Endothelial cell of umbilical vein (primary cell): Measurements from ENCODE around the gene CELA1. TPM values are rescaled to one million over a fixed set of nuclear protein-coding genes. Genes with fewer than 3 reads are reported as not detected.

Source experiments
- BruUV-seq: library from RNA; stranded (reverse); fragments of 400-500 nt; replicated peaks from 2 replicates; lab custom pipeline; 2021; lab: Mats Ljungman, UMichigan
- CTCF ChIA-PET: fragments of 300-600, 350-600 bp; sonication (Branson Sonifier 250); formaldehyde crosslinking; loops from one replicate; lab custom pipeline; 2021; ENCODE audit warnings: antibody characterized with exemption, inconsistent platforms; lab: Charles Lee
- POLR2A ChIA-PET: fragments of 300-600, 350-600 bp; sonication (Branson Sonifier 250); formaldehyde crosslinking; loops from one replicate; lab custom pipeline; 2021; ENCODE audit warnings: antibody characterized with exemption, inconsistent platforms; lab: Charles Lee
- DNase-seq: peaks from one replicate; pipeline ENCODE4 v3.0.0-alpha.2; 2011; ENCODE audit warnings: low read depth, low spot score
- FAIRE-seq: peaks from 2 replicates; lab custom pipeline; 2011; peaks lifted over from hg19 to GRCh38; lab: Jason Lieb, UNC
- H2AFZ ChIP-seq: 2 replicates; pipeline ENCODE4 v1.6.0; 2012; ENCODE audit warnings: low read depth, low read length, control low read depth, inconsistent platforms
- H3K27ac ChIP-seq: 2 replicates; pipeline ENCODE4 v1.5.1; 2011; ENCODE audit warnings: low read depth, mild to moderate bottlenecking, control low read depth, low read length, moderate library complexity; ENCODE audit not compliant: insufficient read depth
- H3K27me3 ChIP-seq, 2 experiments: 2 replicates each; pipeline versions ENCODE4 v1.6.0 to v1.6.1; 2011; ENCODE audit warnings: low read length in 2 of 2, mixed read lengths in 1 of 2; ENCODE audit not compliant: control insufficient read depth in 2 of 2, insufficient read depth in 2 of 2
- H3K36me3 ChIP-seq, 2 experiments: 2 replicates in 1 of 2; 3 replicates in 1 of 2; pipeline ENCODE4 v1.5.1; 2011; ENCODE audit warnings: low read length in 2 of 2, mild to moderate bottlenecking in 1 of 2, moderate library complexity in 1 of 2; ENCODE audit not compliant: control insufficient read depth in 2 of 2, insufficient read depth in 2 of 2; ENCODE audit errors: extremely low read depth in 1 of 2
- H3K4me1 ChIP-seq: 3 replicates; pipeline ENCODE4 v1.5.1; 2011; ENCODE audit warnings: mild to moderate bottlenecking, low read length; ENCODE audit not compliant: control insufficient read depth, insufficient read depth; ENCODE audit errors: extremely low read depth
- H3K4me2 ChIP-seq: 2 replicates; pipeline ENCODE4 v1.6.1; 2011; ENCODE audit warnings: low read length, control low read depth, mixed read lengths; ENCODE audit not compliant: insufficient read depth
- H3K4me3 ChIP-seq, 3 experiments: fragments of 200-600 bp in 1 of 3; sonication (generic), shearing (Covaris generic) in 1 of 3; replicated peaks in 1 of 3; 2 replicates each; pipeline ENCODE4 v1.5.1; 2011 to 2016; ENCODE audit warnings: control low read depth in 3 of 3, low read length in 3 of 3, mild to moderate bottlenecking in 2 of 3, inconsistent platforms in 1 of 3, low read depth in 1 of 3, moderate library complexity in 1 of 3; ENCODE audit not compliant: insufficient read depth in 1 of 3
- H3K79me2 ChIP-seq: 2 replicates; pipeline ENCODE4 v1.6.0; 2012; ENCODE audit warnings: low read length, inconsistent platforms; ENCODE audit not compliant: control insufficient read depth, insufficient read depth
- H3K9ac ChIP-seq: replicated peaks from 2 replicates; pipeline ENCODE3; 2011; ENCODE audit warnings: low read length, control low read depth; ENCODE audit not compliant: insufficient read depth; ENCODE audit errors: extremely low read depth
- H3K9me1 ChIP-seq: replicated peaks from 3 replicates; pipeline ENCODE4 v1.6.0; 2011; ENCODE audit warnings: mild to moderate bottlenecking, low read length; ENCODE audit not compliant: control insufficient read depth, insufficient read depth; ENCODE audit errors: extremely low read depth
- H3K9me3 ChIP-seq: replicated peaks from 2 replicates; pipeline ENCODE4 v1.5.1; 2012; ENCODE audit warnings: low read length, inconsistent platforms; ENCODE audit not compliant: control insufficient read depth, insufficient read depth
- H4K20me1 ChIP-seq: replicated peaks from 2 replicates; pipeline ENCODE3; 2011; ENCODE audit warnings: mild to moderate bottlenecking, low read length; ENCODE audit not compliant: control insufficient read depth, insufficient read depth; ENCODE audit errors: extremely low read depth
- EZH2 ChIP-seq: IDR thresholded peaks from 2 replicates; pipeline ENCODE4 v1.6.1; 2012; ENCODE audit warnings: borderline replicate concordance, low read depth, mild to moderate bottlenecking, moderate library complexity, low read length, inconsistent platforms; ENCODE audit not compliant: severe bottlenecking
- FOS ChIP-seq: IDR thresholded peaks from 2 replicates; pipeline ENCODE4 v1.6.1; 2011; ENCODE audit warnings: mild to moderate bottlenecking, low read length, moderate library complexity, borderline replicate concordance; ENCODE audit not compliant: insufficient read depth
- GATA2 ChIP-seq: IDR thresholded peaks from 2 replicates; pipeline ENCODE4 v1.7.0; 2011; ENCODE audit warnings: low read depth, mild to moderate bottlenecking, moderate library complexity, mixed read lengths, low read length; ENCODE audit not compliant: insufficient read length, insufficient read depth
- JUN ChIP-seq: IDR thresholded peaks from 2 replicates; pipeline ENCODE4 v1.6.1; 2011; ENCODE audit warnings: borderline replicate concordance, low read depth; ENCODE audit not compliant: insufficient read length, insufficient read depth
- MYC ChIP-seq: IDR thresholded peaks from one replicate; pipeline ENCODE4 v1.6.1; 2011; ENCODE audit warnings: mild to moderate bottlenecking, low read depth, low read length
- POLR2A ChIP-seq: IDR thresholded peaks from 2 replicates; pipeline ENCODE4 v1.6.1; 2012; ENCODE audit warnings: low read depth, mild to moderate bottlenecking, control low read depth, low read length
- POLR2AphosphoS5 ChIP-seq: IDR thresholded peaks from 2 replicates; pipeline ENCODE4 v1.6.1; 2012; ENCODE audit warnings: low read depth, mild to moderate bottlenecking, control low read depth, low read length, moderate library complexity; ENCODE audit not compliant: insufficient read depth
- dilution Hi-C: fragments of 300-500 bp; cut with MboI; formaldehyde crosslinking; loops from one replicate; pipeline ENCODE4 v1.15.0; 2019; ENCODE audit warnings: low sequenced_read_pairs; ENCODE audit not compliant: extremely low pct_ligation_motif_present
- intact Hi-C: fragments of 100-400 bp; cut with micrococcal nuclease; formaldehyde crosslinking; loops from one replicate; pipeline ENCODE4 v1.10.0; 2022
- polyA plus RNA-seq, 4 experiments: library from polyadenylated mRNA; depleted of rRNA in 3 of 4; stranded (reverse) in 3 of 4; unstranded in 1 of 4; fragments of >200 nt; gene quantifications; 2 replicates each; pipeline versions ENCODE4 v1.2.1 to v1.2.3, GENCODE V29; 2011 to 2012; ENCODE audit warnings: missing spikeins in 1 of 4
- total RNA-seq: library from RNA; stranded (reverse); gene quantifications from 2 replicates; pipeline ENCODE4 v1.2.3, GENCODE V29; 2021
- TF ChIP-seq, protein P1 (sequence below): IDR thresholded peaks from 2 replicates; pipeline ENCODE4 v1.6.1; 2011; ENCODE audit not compliant: insufficient read depth, insufficient read length
- TF ChIP-seq, protein P2 (sequence below), 2 donors: IDR thresholded peaks; 1 replicate in 1 of 2; 2 replicates in 1 of 2; pipeline ENCODE4 v1.5.1; 2011; ENCODE audit warnings: low read length in 2 of 2, mild to moderate bottlenecking in 2 of 2, moderate library complexity in 2 of 2, control low read depth in 1 of 2, inconsistent platforms in 1 of 2, low read depth in 1 of 2; ENCODE audit not compliant: insufficient read depth in 1 of 2; ENCODE audit errors: extremely low read depth in 1 of 2

The CELA1 gene
- total and polyA plus RNA-seq, 2 donors (not counting 3 experiments of a cell fraction or from before 2014, with no cell fraction given) = not detected

DNA sequence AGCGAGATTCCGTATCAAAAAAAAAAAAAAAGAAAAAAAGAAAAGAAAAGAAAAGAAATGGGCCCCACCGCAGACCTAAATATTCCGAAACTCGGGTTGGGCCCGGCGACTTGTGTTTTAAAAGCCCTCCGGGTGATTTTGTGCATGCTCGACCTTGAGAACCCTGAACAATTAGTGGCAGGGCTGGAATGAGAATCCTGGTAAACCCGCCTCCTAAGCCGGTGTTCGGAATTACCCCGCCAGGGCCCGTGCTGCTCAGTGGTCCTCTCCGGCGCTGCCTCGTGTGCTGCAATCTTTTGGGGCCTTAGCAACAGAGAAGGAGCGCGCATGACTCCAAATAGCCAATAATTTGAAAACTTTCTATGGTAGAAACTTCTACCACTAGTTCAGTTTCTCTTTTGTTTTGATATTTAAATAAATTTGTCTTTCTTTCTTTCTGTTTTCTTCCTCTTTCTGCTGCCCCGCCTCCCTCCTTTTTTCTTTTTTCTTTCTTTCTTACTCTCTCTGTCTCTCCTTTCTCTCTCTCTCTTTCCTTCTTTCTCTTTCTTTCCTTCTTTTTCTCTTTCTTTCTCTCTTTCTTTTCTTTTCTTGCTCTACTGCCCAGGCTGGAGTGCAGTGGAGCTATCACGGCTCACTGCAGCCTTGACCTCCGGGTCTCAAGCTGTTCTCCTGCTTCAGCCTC, 46.2 kb upstream of the CELA1 start:
- no peaks in the 10 kb centered on the region for H3K27me3 ChIP-seq
- H3K36me3 ChIP-seq = no peaks in the 10 kb centered on the region
- CTCF ChIA-PET = interaction anchor here (1.0 to 2.4 kb wide), 4 partner anchors 21 to 431 kb away, joined by 3 to 15 read pairs (median 8); no protein-coding TSS in a partner anchor
- H4K20me1 ChIP-seq = no peaks in the 10 kb centered on the region
- peak; percentile 45 for DNase-seq
- no peaks in the 10 kb centered on the region for H3K9me1 ChIP-seq
- H3K79me2 ChIP-seq = peaks cover 8% of the 10 kb centered on the region
- H3K27ac ChIP-seq = peak overlapping the region; percentile 89
- no peak for TF ChIP-seq POLR2A
- TF ChIP-seq FOS = no peak
- TF ChIP-seq, protein P1, sequence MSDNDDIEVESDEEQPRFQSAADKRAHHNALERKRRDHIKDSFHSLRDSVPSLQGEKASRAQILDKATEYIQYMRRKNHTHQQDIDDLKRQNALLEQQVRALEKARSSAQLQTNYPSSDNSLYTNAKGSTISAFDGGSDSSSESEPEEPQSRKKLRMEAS = no peak
- TF ChIP-seq MYC = no peak
- no peak for TF ChIP-seq POLR2AphosphoS5
- TF ChIP-seq EZH2 = no peak
- TF ChIP-seq JUN = no peak
- TF ChIP-seq, protein P2, sequence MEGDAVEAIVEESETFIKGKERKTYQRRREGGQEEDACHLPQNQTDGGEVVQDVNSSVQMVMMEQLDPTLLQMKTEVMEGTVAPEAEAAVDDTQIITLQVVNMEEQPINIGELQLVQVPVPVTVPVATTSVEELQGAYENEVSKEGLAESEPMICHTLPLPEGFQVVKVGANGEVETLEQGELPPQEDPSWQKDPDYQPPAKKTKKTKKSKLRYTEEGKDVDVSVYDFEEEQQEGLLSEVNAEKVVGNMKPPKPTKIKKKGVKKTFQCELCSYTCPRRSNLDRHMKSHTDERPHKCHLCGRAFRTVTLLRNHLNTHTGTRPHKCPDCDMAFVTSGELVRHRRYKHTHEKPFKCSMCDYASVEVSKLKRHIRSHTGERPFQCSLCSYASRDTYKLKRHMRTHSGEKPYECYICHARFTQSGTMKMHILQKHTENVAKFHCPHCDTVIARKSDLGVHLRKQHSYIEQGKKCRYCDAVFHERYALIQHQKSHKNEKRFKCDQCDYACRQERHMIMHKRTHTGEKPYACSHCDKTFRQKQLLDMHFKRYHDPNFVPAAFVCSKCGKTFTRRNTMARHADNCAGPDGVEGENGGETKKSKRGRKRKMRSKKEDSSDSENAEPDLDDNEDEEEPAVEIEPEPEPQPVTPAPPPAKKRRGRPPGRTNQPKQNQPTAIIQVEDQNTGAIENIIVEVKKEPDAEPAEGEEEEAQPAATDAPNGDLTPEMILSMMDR (IDR thresholded peaks at IDR 0.05; ENCODE audit: extremely low read depth in 1 of 2, insufficient read depth in 1 of 2, low read depth in 1 of 2, low read length in 2 of 2) = no peak
- TF ChIP-seq GATA2 = no peak
- no peaks in the 10 kb centered on the region for H3K9me3 ChIP-seq
- FAIRE-seq = peak; percentile 61
- no peak overlapping the region for H2AFZ ChIP-seq
- intact Hi-C loops = no loop called here
- peak overlapping the region; percentile 61 for H3K4me2 ChIP-seq
- POLR2A ChIA-PET = interaction anchor here (0.6 to 1.8 kb wide), 2 partner anchors 21 to 419 kb away, joined by 7 to 10 read pairs; no protein-coding TSS in a partner anchor
- H3K4me1 ChIP-seq = peaks cover 43% of the 10 kb centered on the region
- dilution Hi-C loops = no loop called here
- H3K4me3 ChIP-seq = peak overlapping the region in 2 of 3 experiments; percentile 15 to 41
- BruUV-seq = no TSS peak
- peak overlapping the region; percentile 56 for H3K9ac ChIP-seq
